GM18526 (cell line): ENCODE data around the gene HOXD11.

Experiments used
- POLR2A ChIP-seq: IDR thresholded peaks from 3 replicates; pipeline ENCODE4 v1.6.1; 2011; ENCODE audit not compliant: insufficient read length; ENCODE audit errors: extremely low read depth

Gene HOXD11

GRCh38 chr2:176149481-176149938, 42.4 kb downstream of the HOXD11 start:
- TF ChIP-seq POLR2A = no peak

- no peak for TF ChIP-seq POLR2A
Observed at GRCh38 chr2:176149939-176150583, 43.0 kb downstream of the HOXD11 start.

DNA sequence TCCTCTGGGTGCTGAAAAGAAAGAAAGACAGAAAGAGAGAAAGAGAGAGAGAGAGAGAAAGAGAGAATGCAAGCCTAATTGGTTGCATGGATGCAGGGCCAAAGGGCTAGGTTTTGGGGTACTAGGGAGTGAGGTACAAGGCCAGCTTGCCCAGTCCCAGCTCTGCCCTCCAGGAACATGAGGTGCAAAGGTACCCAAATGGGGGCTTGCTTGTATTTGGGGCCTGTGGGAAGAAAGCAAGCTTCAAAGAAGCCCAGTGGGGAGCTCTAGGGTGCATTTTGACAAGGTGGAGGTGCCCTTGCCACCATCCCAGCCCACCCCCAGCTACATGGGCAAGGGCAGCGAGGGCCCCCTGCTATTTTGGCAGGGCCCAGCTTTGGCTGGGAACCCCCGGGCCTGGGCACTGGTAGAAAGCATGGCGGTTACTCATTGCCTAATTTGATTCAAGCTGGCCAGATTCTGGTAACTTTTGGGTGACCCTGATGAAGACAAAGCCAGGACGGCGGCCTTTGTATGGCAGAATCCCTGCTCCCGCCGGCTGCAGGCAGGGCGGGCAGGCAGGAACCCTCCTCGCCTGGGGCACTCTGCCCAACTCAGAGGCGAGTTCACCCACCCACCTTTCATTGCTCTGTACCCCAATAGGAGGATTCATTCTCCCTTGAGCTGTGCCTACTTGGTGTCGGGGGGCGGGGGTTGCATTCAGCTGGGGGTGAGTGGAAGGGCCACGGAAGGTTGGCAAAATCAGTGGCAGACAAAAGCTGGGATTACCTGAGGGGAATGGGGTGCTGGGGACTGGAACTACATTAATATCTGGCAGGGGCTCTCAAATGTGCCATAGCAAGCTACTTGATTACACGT, 43.7 kb downstream of the HOXD11 start:
- no peak for TF ChIP-seq POLR2A

DNA sequence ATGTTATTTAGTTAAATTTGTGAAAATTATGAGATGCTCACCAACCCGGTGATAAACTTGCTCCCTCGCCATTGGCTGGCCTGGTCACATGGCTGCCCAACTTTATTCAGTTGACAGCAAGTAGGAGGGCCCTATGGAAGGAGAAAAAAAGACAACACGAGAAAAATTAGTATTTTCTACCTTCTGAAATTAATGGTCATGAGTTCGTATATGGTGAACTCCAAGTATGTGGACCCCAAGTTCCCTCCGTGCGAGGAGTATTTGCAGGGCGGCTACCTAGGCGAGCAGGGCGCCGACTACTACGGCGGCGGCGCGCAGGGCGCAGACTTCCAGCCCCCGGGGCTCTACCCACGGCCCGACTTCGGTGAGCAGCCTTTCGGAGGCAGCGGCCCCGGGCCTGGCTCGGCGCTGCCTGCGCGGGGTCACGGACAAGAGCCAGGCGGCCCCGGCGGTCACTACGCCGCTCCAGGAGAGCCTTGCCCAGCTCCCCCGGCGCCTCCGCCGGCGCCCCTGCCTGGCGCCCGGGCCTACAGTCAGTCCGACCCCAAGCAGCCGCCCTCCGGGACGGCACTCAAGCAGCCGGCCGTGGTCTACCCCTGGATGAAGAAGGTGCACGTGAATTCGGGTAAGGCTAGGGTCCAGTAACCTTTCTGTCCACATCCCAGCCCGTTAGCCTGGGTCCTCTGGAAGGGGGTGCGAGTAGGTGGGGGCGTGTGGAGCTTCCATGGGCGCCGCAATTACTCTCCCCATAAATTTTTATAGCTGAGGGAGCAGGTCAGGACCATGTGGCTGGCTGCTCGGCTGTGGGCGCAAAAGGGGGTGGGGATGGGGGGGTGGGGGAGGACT, 44.6 kb downstream of the HOXD11 start, which contains the start of gene HOXD4:
Gene HOXD4, plus strand, starts transcription at position 109 of the 846 bp plus-strand sequence. Its CDS starts 84 bp downstream, at position 193.
- no peak for TF ChIP-seq POLR2A

DNA sequence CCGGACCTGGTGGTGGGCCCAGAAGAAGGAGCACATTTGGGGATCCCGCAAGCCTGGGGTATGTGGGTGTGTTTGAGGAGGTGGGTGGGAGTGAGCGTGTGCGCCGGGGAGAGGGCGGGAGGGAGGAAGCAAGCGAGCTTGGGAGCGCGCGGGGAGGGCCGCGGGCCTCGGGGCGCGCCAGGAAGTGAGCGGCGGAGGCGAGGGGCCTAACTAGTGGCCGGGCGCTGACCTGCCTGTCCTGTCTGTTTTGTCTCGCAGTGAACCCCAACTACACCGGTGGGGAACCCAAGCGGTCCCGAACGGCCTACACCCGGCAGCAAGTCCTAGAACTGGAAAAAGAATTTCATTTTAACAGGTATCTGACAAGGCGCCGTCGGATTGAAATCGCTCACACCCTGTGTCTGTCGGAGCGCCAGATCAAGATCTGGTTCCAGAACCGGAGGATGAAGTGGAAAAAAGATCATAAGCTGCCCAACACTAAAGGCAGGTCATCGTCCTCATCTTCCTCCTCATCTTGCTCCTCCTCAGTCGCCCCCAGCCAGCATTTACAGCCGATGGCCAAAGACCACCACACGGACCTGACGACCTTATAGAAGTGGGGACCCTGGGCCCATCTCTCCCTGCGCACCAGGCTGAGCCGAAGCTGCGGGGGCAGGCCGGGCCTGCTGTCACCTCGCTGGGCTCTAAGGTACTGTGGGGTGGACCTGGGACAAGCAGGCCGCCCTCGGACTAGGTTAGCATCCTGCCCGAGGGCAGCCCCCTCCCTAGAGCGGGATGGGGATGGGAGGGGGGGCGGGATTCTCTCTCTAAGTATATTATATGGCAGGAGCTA, 45.5 kb downstream of the HOXD11 start:
- no peak for TF ChIP-seq POLR2A

GRCh38 chr2:176154576-176155252, 47.6 kb downstream of the HOXD11 start:
- no peak for TF ChIP-seq POLR2A

DNA sequence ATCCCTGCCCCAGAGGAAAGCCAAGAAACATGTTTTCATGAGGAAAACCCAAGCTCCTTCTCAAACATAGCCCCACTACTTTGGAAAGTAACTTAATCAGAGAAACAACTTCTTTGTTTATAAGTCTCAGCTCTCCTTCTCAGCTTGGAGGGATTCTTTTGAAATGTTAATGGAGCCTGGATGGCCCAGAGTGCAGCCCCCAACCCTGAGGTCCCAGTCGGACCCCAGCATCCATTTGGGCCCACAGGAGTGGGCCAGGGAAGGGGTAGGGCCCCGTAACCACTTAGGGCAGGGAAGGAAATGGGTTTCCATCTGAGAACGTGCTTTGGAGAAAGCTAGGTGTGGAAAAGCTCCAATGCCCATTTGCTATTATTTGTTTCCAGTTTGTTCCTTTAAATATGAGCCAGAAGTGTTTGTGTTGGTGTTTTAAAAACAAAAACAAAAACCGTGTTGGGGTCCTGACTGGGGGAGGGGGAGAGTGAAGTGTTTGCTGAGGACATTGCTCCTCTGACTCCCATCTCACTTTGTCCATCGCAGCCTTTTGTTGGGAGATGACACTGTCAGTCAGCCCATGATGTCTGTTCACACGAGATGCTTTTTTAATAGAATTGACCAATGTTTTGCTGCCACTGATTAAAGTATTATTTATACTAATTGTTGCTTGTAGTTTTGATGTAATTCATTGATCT, 48.4 kb downstream of the HOXD11 start:
- TF ChIP-seq POLR2A = no peak

DNA sequence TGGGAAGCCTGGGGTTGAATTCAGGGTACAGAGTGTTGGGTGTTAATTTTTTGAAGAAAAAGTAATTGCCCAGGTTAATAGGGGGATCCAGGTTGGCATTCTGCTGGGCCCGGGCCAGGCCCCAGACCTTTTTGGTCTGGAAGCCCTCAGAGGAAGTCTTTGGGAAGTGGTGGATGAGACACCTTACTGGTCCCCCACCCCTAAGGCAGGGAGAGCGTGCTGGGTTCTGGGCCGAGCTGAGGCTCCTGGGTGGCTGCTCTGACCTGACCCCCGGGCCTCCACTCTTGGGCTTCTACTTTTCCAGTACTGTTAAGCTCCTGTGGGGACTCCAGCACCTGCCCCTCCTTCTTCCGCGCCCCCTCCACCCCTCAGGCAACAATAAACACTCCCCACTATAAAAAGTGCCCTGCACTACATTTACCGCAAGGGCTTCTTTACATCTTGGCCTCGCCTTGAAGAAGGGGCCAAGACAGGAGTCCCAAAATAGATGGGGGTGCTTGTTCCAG, 49.3 kb downstream of the HOXD11 start:
- no peak for TF ChIP-seq POLR2A

DNA sequence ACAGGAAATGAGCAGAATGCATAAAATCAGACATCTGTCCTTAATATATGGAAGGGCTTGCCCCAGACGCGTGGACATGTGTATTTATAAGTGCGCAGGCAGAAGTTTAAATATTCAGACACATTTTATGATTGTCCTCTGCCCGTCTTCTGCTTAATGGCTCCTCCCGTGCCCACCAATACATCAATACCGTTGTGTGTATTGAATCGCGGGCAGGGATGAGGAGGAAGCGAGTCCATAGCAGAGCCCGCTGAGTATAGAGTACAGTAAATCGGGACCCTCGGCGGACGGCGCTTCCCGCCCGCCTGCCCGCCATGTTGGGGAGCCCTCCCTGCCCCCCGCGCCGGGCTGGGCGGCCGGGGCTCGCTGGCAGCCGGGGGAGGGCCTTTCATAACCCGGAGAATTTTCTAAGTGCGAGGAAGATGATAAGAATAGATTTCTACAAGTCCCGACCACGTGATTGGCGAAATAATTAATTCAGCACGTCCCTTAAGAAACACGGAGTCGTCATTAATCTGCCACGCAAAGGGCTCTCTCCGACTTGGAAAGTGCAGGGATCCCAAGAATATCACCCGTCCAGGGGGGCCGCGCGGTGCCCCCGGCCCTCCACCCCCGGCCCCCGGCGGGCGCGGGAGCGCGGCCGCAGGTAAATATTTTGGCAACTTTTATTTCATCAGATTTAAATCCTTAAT, 49.9 kb downstream of the HOXD11 start, which contains the start of gene HOXD3:
Gene HOXD3, plus strand, starts transcription at position 501 of the 692 bp plus-strand sequence. CDS start 11,808 bp downstream, outside the sequence.
- TF ChIP-seq POLR2A = no peak

DNA sequence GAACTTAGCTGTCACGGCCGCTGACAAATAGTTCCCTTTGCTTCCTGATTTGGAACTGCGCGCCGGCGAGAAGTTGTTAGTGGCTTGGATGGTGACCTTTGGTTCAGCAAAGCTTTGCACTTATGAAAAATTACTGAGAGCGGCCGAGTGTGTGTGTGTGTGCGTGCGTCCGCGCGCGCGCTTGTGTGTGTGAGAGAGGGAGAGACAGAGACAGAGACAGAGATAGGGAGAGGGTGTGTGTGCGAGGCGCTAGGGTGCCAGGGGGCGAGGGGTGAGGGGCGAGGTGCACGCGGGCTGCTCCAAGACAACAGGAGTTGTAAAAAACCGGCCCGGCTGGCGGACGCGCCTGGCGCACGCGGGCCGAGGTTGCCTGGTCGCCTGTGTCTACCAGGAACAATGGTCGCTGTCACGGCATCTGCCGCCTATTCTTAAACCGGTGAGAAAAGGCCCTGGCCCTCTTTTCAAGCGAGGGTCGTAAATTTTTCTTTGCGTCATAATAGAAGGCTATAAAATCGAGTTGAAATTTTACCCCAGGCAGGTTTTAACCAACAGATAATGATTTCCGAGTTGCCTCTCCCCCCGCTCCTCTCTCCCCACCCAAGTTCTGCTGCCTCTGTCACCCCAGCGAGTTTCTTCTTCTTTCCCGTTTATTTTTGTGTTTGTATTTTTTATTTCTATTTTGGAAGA, 50.6 kb downstream of the HOXD11 start:
- TF ChIP-seq POLR2A = no peak

DNA sequence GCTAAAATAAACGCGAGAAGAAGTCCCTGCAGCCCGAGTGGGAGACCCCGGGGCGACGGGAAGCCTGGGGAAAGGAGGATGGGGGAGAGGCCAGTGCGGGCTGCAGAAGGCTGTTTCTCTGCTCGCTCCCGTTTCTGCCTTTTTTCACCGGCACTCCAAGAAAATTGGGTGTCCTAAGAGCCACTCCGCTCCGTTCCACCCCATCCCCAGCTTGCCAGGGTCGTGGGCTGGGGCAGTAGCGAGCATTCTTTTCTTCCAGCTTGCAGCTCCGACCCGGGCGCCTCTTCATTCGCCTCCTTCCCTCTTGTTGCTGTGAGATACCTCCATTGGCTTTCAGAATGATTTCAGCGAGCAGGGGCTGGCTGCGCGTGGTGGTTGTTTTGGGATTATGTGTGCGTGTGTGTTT, 51.1 kb downstream of the HOXD11 start:
- TF ChIP-seq POLR2A = no peak

DNA sequence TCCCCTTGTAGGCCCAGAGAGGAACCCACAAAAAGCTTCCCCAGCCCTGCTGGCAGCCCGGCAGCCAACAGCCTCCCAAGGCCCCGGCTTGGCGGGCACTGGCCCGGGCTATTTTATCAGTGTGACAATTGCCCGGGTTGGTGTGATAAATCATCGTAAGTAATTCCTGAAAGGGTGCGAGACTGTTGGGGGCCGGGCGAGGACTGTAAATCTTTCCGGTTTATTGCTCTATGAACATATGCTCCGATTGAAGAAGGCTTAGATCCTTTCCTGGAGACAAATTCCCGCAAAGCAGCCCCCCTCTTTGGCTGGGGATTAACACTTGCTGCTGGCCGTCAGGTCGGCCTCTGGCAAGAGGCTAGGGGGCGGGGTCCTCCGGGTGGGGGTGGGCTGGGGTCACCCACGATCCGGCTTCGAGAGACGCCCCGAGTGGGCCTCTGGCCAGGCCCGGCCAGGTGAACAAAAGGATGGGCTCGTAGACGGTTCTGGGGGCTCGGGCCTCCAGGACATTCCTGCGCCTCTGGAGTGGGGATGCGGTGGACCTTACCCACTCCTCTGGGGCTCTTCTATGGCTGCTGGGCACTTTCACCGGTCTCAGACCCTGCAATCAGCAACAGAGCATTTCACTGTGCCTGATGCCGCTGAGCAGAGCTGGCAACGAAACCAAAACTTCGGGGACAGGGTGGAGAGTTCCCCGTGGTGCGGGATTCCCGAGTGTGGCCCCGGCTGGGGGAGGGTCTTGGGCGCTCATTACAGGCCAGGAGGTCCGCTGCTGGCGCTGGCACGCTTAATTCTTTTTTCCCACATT, 52.0 kb downstream of the HOXD11 start:
- TF ChIP-seq POLR2A = no peak
